K562 (cell line): ENCODE data around the gene SMCO3. TPM values are rescaled to one million over a fixed set of nuclear protein-coding genes. Genes with fewer than 3 reads are reported as not detected.

Experiments used
- ATAC-seq: fragments of 200-7000 bp; cut with Tn5 transposase; 3 replicates; pipeline ENCODE4 v1.9.1; 2020; ENCODE audit warnings: moderate library complexity
- BruUV-seq: library from RNA; stranded (reverse); fragments of 400-500 nt; replicated peaks from 2 replicates; lab custom pipeline; 2021; lab: Mats Ljungman, UMichigan
- CTCF ChIA-PET: fragments of 300-600 bp; formaldehyde crosslinking; extraction: SDS; loops from one replicate; lab custom pipeline; 2021; ENCODE audit warnings: low intra/inter-chr PET ratio; lab: Yijun Ruan, JAX
- POLR2A ChIA-PET: fragments of 300-600, 350-650 bp; sonication (Branson Sonifier 250); formaldehyde crosslinking; extraction: SDS; loops from one replicate; lab custom pipeline; 2021; ENCODE audit warnings: antibody characterized with exemption, inconsistent platforms; lab: Yijun Ruan, JAX
- DNase-seq, 4 experiments: peaks; one replicate each; pipeline versions ENCODE4 v3.0.0 to v3.0.0-alpha.2; 2011 to 2018; ENCODE audit warnings: low spot score in 3 of 4, mixed read lengths in 3 of 4; ENCODE audit errors: extremely low read depth in 1 of 4
- FAIRE-seq: peaks from 2 replicates; lab custom pipeline; 2011; peaks lifted over from hg19 to GRCh38; lab: Jason Lieb, UNC
- H2AFZ ChIP-seq: 2 replicates; pipeline ENCODE4 v1.6.0; 2011; ENCODE audit warnings: low read depth, low read length, control low read depth, inconsistent platforms
- H3K27ac ChIP-seq: fragments of 200-600 bp; 3 replicates; pipeline ENCODE4 v1.8.0; 2011; ENCODE audit warnings: low read depth, mild to moderate bottlenecking, control low read depth, inconsistent platforms, low read length, moderate library complexity, mixed read lengths; ENCODE audit errors: extremely low read depth
- H3K27me3 ChIP-seq, 2 experiments: fragments of 300-600 bp in 1 of 2; 2 replicates in 1 of 2; 3 replicates in 1 of 2; pipeline versions ENCODE4 v1.6.0 to v1.8.0; 2011; ENCODE audit warnings: inconsistent platforms in 2 of 2, low read length in 2 of 2, mild to moderate bottlenecking in 1 of 2, mixed read lengths in 1 of 2, moderate library complexity in 1 of 2; ENCODE audit not compliant: control insufficient read depth in 2 of 2, insufficient read depth in 2 of 2
- H3K36me3 ChIP-seq: fragments of 300-600 bp; 3 replicates; pipeline ENCODE4 v1.8.0; 2011; ENCODE audit warnings: mild to moderate bottlenecking, low read length, inconsistent platforms; ENCODE audit not compliant: control insufficient read depth, insufficient read depth
- H3K4me1 ChIP-seq, 2 experiments: fragments of 200-600 bp in 1 of 2; replicated peaks in 1 of 2; 2 replicates in 1 of 2; 3 replicates in 1 of 2; pipeline versions ENCODE4 v1.5.1 to v1.8.0; 2011; ENCODE audit warnings: inconsistent platforms in 2 of 2, low read length in 2 of 2, mild to moderate bottlenecking in 1 of 2, mixed read lengths in 1 of 2, moderate library complexity in 1 of 2; ENCODE audit not compliant: control insufficient read depth in 2 of 2, insufficient read depth in 2 of 2
- H3K4me2 ChIP-seq: 2 replicates; pipeline ENCODE4 v1.6.1; 2011; ENCODE audit warnings: low read length, control low read depth, inconsistent platforms, mixed read lengths; ENCODE audit not compliant: insufficient read depth
- H3K4me3 ChIP-seq: fragments of 200-600 bp; sonication (generic), shearing (Covaris generic); 2 replicates; pipeline ENCODE4 v1.5.1; 2016; ENCODE audit warnings: control low read depth, inconsistent platforms
- H3K79me2 ChIP-seq: fragments of 200-600 bp; 3 replicates; pipeline ENCODE4 v1.8.0; 2011; ENCODE audit warnings: low read length, inconsistent platforms; ENCODE audit not compliant: control insufficient read depth, insufficient read depth
- H3K9ac ChIP-seq, 2 experiments: 2 replicates each; pipeline versions ENCODE4 v1.6.0 to v1.6.1; 2011; ENCODE audit warnings: low read depth in 2 of 2, low read length in 2 of 2, control low read depth in 1 of 2, inconsistent platforms in 1 of 2, mild to moderate bottlenecking in 1 of 2, mixed read lengths in 1 of 2; ENCODE audit not compliant: insufficient read depth in 1 of 2
- H3K9me1 ChIP-seq: one replicate; pipeline ENCODE4 v1.6.0; 2011; ENCODE audit warnings: inconsistent platforms, mild to moderate bottlenecking, low read length, moderate library complexity; ENCODE audit not compliant: control insufficient read depth, insufficient read depth
- H3K9me3 ChIP-seq: replicated peaks from 2 replicates; pipeline ENCODE4 v1.5.1; 2011; ENCODE audit warnings: low read depth, low read length, inconsistent platforms; ENCODE audit not compliant: control insufficient read depth, insufficient read depth
- H4K20me1 ChIP-seq: replicated peaks from 2 replicates; pipeline ENCODE4 v1.6.1; 2011; ENCODE audit warnings: low read length, inconsistent platforms, mixed read lengths; ENCODE audit not compliant: control insufficient read depth, insufficient read depth
- FOXA1 ChIP-seq: fragments of 450-650 bp; IDR thresholded peaks from 2 replicates; pipeline ENCODE4 v1.6.1; 2016; ENCODE audit warnings: mild to moderate bottlenecking, borderline replicate concordance
- FOXM1 ChIP-seq, 2 experiments: fragments of 450-650 bp in 1 of 2; sonication (generic) in 1 of 2; formaldehyde crosslinking in 1 of 2; IDR thresholded peaks; 2 replicates each; pipeline versions ENCODE4 v1.6.1 to v1.9.0; 2017 to 2022; ENCODE audit warnings: low read depth in 2 of 2, mild to moderate bottlenecking in 2 of 2, missing genetic modification reagents in 1 of 2, moderate library complexity in 1 of 2
- HDAC3 ChIP-seq: fragments of 450-650 bp; IDR thresholded peaks from 2 replicates; pipeline ENCODE4 v1.6.1; 2018; ENCODE audit warnings: borderline replicate concordance, mild to moderate bottlenecking, moderate library complexity; ENCODE audit not compliant: partially characterized antibody
- JUND ChIP-seq, 2 experiments: IDR thresholded peaks; 2 replicates in 1 of 2; 3 replicates in 1 of 2; pipeline ENCODE4 v1.6.1; 2011; ENCODE audit warnings: borderline replicate concordance in 2 of 2, low read depth in 2 of 2, low read length in 2 of 2, improper control_type of control experiment in 1 of 2, missing biosample characterization in 1 of 2, missing genetic modification characterization in 1 of 2, missing genetic modification reagents in 1 of 2
- WGBS: fragments of 100-300 bp; shearing (Covaris generic); methylation state at CpG from one replicate; pipeline ENCODE4 v1.1.6; 2016; ENCODE audit warnings: low coverage, mixed read lengths; ENCODE audit not compliant: insufficient coverage; ENCODE audit errors: missing lambda C conversion rate; 5-methylcytosine and 5-hydroxymethylcytosine counted together
- in situ Hi-C: fragments of 300-500 bp; cut with MboI; formaldehyde crosslinking; loops from 4 replicates; pipeline ENCODE4 v1.15.0; 2018; ENCODE audit warnings: inconsistent platforms, mixed read lengths
- intact Hi-C: fragments of 100-400 bp; cut with micrococcal nuclease; formaldehyde crosslinking; loops from 2 replicates; pipeline ENCODE4 v1.14.2; 2022
- polyA plus RNA-seq, 8 experiments: library from polyadenylated mRNA; depleted of rRNA in 4 of 8; stranded (reverse) in 5 of 8; unstranded in 3 of 8; fragments of >200 nt; fragmentation: Nextera tagmentation in 2 of 8; fragmentation: Illumina TruSeq in 1 of 8; extraction: Ambion mirVana in 2 of 8; extraction: Trizol in 1 of 8; gene quantifications; 2 replicates each; pipeline versions ENCODE4 v1.2.1 to v1.2.3, GENCODE V29; 2011 to 2014; ENCODE audit warnings: inconsistent platforms in 1 of 8, missing spikeins in 1 of 8
- total RNA-seq, 7 experiments: library from RNA; depleted of rRNA in 6 of 7; stranded (reverse); fragments of >200 nt in 6 of 7; fragmentation: Illumina TruSeq in 2 of 7; extraction: Trizol in 2 of 7; gene quantifications; 2 replicates each; pipeline versions ENCODE4 v1.2.1 to v1.2.3, GENCODE V29; 2011 to 2021; ENCODE audit warnings: low replicate concordance in 1 of 7
- TF ChIP-seq, protein P1 (sequence below), 2 experiments: fragments of 450-650 bp; formaldehyde crosslinking in 1 of 2; IDR thresholded peaks; 2 replicates each; pipeline versions ENCODE4 v1.4.0 to v1.6.1; 2014 to 2020; ENCODE audit warnings: mild to moderate bottlenecking in 2 of 2, borderline replicate concordance in 1 of 2, low read depth in 1 of 2
- TF ChIP-seq, protein P2 (sequence below): fragments of 150-350 bp; conservative IDR thresholded peaks from 2 replicates; pipeline ENCODE4 v1.6.1; 2014; ENCODE audit warnings: low read length

Gene SMCO3
- total and polyA plus RNA-seq, 9 of the 15 experiments (the other 6 are each of a cell fraction or from before 2014, with no cell fraction given), result 0.10 to 0.14 TPM; not detected in 7

- POLR2A ChIA-PET, result no interaction called here
- intact Hi-C loops, result no loop called here
Measured at GRCh38 chr12:14765398-14765797, 48.6 kb downstream of the SMCO3 start.

More at GRCh38 chr12:14765398-14765797, 48.6 kb downstream of the SMCO3 start:
- CTCF ChIA-PET, result no interaction called here
- in situ Hi-C loops, result no loop called here
- Histone ChIP-seq H3K27ac (no peak overlapping the region), H3K9ac (no peak overlapping the region)
- ATAC-seq (no peak), DNase-seq (no peak)
- BruUV-seq, result no TSS peak
- TF ChIP-seq HDAC3 (no peak), FOXA1 (no peak), FOXM1 (IDR thresholded peaks at IDR 0.05; ENCODE audit: low read depth) (no peak), FOXM1 (CRISPR knock-in tag; IDR thresholded peaks at IDR 0.05; ENCODE audit: low read depth) (no peak), JUND (IDR thresholded peaks at IDR 0.05; ENCODE audit: borderline replicate concordance, low read depth, low read length) (no peak), JUND (tag; IDR thresholded peaks at IDR 0.05; ENCODE audit: borderline replicate concordance, low read depth, low read length) (no peak)
- TF ChIP-seq, protein P1, sequence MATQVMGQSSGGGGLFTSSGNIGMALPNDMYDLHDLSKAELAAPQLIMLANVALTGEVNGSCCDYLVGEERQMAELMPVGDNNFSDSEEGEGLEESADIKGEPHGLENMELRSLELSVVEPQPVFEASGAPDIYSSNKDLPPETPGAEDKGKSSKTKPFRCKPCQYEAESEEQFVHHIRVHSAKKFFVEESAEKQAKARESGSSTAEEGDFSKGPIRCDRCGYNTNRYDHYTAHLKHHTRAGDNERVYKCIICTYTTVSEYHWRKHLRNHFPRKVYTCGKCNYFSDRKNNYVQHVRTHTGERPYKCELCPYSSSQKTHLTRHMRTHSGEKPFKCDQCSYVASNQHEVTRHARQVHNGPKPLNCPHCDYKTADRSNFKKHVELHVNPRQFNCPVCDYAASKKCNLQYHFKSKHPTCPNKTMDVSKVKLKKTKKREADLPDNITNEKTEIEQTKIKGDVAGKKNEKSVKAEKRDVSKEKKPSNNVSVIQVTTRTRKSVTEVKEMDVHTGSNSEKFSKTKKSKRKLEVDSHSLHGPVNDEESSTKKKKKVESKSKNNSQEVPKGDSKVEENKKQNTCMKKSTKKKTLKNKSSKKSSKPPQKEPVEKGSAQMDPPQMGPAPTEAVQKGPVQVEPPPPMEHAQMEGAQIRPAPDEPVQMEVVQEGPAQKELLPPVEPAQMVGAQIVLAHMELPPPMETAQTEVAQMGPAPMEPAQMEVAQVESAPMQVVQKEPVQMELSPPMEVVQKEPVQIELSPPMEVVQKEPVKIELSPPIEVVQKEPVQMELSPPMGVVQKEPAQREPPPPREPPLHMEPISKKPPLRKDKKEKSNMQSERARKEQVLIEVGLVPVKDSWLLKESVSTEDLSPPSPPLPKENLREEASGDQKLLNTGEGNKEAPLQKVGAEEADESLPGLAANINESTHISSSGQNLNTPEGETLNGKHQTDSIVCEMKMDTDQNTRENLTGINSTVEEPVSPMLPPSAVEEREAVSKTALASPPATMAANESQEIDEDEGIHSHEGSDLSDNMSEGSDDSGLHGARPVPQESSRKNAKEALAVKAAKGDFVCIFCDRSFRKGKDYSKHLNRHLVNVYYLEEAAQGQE (IDR thresholded peaks at IDR 0.05; ENCODE audit: borderline replicate concordance), result no peak
- TF ChIP-seq, protein P1 (CRISPR knock-in tag; IDR thresholded peaks at IDR 0.05; ENCODE audit: low read depth), result no peak
- TF ChIP-seq, protein P2, sequence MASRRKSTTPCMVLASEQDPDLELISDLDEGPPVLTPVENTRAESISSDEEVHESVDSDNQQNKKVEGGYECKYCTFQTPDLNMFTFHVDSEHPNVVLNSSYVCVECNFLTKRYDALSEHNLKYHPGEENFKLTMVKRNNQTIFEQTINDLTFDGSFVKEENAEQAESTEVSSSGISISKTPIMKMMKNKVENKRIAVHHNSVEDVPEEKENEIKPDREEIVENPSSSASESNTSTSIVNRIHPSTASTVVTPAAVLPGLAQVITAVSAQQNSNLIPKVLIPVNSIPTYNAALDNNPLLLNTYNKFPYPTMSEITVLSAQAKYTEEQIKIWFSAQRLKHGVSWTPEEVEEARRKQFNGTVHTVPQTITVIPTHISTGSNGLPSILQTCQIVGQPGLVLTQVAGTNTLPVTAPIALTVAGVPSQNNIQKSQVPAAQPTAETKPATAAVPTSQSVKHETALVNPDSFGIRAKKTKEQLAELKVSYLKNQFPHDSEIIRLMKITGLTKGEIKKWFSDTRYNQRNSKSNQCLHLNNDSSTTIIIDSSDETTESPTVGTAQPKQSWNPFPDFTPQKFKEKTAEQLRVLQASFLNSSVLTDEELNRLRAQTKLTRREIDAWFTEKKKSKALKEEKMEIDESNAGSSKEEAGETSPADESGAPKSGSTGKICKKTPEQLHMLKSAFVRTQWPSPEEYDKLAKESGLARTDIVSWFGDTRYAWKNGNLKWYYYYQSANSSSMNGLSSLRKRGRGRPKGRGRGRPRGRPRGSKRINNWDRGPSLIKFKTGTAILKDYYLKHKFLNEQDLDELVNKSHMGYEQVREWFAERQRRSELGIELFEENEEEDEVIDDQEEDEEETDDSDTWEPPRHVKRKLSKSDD, result no peak
- TF ChIP-seq, all 486 proteins: peak for 0
- H3K36me3 ChIP-seq, result no peaks in the 10 kb centered on the region
- no peaks in the 10 kb centered on the region for H3K9me3 ChIP-seq
- no peak overlapping the region for H2AFZ ChIP-seq
- no peaks in the 10 kb centered on the region for H3K79me2 ChIP-seq
- no peaks in the 10 kb centered on the region for H4K20me1 ChIP-seq
- no peaks in the 10 kb centered on the region for H3K27me3 ChIP-seq
- FAIRE-seq, result no peak
- H3K4me1 ChIP-seq, result no peaks in the 10 kb centered on the region
- H3K4me2 ChIP-seq, result no peak overlapping the region
- no peaks in the 10 kb centered on the region for H3K9me1 ChIP-seq
- H3K4me3 ChIP-seq, result no peak overlapping the region
- 7% methylated on average over 2 of the region's 2 CpGs for WGBS
